GM21528 (cell line): ENCODE data around the gene SOWAHC.
"Not testable (repeated sequence)": the region's sequence is repeated elsewhere in the genome, so short reads cannot be mapped to it uniquely, and the experiment has no call there.

Experiments
- ATAC-seq: cut with Tn5 transposase; IDR thresholded peaks from one replicate; pipeline ENCODE4 v1.9.1; 2021; ENCODE audit warnings: mild to moderate bottlenecking, moderate library complexity; ENCODE audit not compliant: unreplicated experiment, low FRiP score

Gene SOWAHC

GRCh38 chr2:109613922-109614714 lies at the start of gene SOWAHC, which contains the start of gene SEPTIN10:
SOWAHC (plus strand) TSS chr2:109614364; CDS start chr2:109614490, 126 bp downstream.
SEPTIN10 (minus strand) TSS chr2:109613966; CDS start chr2:109613827, 139 bp downstream.
- peak; percentile 71 for ATAC-seq

GRCh38 chr2:109575373-109575772 lies 38.8 kb upstream of the SOWAHC start:
- ATAC-seq, result no peak

- not testable (repeated sequence) for ATAC-seq
Observed at GRCh38 chr2:109577630-109578029, 36.5 kb upstream of the SOWAHC start.

GRCh38 chr2:109582928-109583895 lies 31.0 kb upstream of the SOWAHC start:
- no peak for ATAC-seq

GRCh38 chr2:109586687-109587086 lies 27.5 kb upstream of the SOWAHC start:
- no peak for ATAC-seq

- ATAC-seq, result no peak
Observed at GRCh38 chr2:109591206-109591605, 23.0 kb upstream of the SOWAHC start.

- ATAC-seq, result no peak
Observed at GRCh38 chr2:109592905-109593304, 21.3 kb upstream of the SOWAHC start.

- no peak for ATAC-seq
Observed at GRCh38 chr2:109594246-109594885, 19.8 kb upstream of the SOWAHC start.

GRCh38 chr2:109595644-109596043 lies 18.5 kb upstream of the SOWAHC start:
- no peak for ATAC-seq

- ATAC-seq, result no peak
Observed at GRCh38 chr2:109597283-109597682, 16.9 kb upstream of the SOWAHC start.

- ATAC-seq, result no peak
Observed at GRCh38 chr2:109601783-109602182, 12.4 kb upstream of the SOWAHC start.

GRCh38 chr2:109602617-109603188 lies 11.5 kb upstream of the SOWAHC start:
- ATAC-seq, result no peak

- ATAC-seq, result no peak
Observed at GRCh38 chr2:109604597-109604996, 9.6 kb upstream of the SOWAHC start.

GRCh38 chr2:109607766-109608165 lies 6.4 kb upstream of the SOWAHC start:
- no peak for ATAC-seq

GRCh38 chr2:109609352-109610024 lies 4.7 kb upstream of the SOWAHC start:
- ATAC-seq, result no peak

GRCh38 chr2:109611467-109612095 lies 2.6 kb upstream of the SOWAHC start:
- ATAC-seq, result no peak

- ATAC-seq, result peak; percentile 40
Observed at GRCh38 chr2:109613081-109613921, 863 bp upstream of the SOWAHC start.
